Retinal pigment epithelial cell (primary cell): ENCODE measurements around the gene FBXL4.

ENCODE experiments used
- DNase-seq: peaks from one replicate; pipeline ENCODE4 v3.0.0-alpha.2; 2010; ENCODE audit warnings: low read depth
- H3K4me3 ChIP-seq: 2 replicates; pipeline ENCODE4 v1.5.1; 2011; ENCODE audit warnings: mild to moderate bottlenecking, low read length, control low read depth, moderate library complexity
- TF ChIP-seq, protein P1 (sequence below): conservative IDR thresholded peaks from 2 replicates; pipeline ENCODE4 v1.5.1; 2011; ENCODE audit warnings: low read depth, low read length, control low read depth, inconsistent platforms

Gene FBXL4

DNA sequence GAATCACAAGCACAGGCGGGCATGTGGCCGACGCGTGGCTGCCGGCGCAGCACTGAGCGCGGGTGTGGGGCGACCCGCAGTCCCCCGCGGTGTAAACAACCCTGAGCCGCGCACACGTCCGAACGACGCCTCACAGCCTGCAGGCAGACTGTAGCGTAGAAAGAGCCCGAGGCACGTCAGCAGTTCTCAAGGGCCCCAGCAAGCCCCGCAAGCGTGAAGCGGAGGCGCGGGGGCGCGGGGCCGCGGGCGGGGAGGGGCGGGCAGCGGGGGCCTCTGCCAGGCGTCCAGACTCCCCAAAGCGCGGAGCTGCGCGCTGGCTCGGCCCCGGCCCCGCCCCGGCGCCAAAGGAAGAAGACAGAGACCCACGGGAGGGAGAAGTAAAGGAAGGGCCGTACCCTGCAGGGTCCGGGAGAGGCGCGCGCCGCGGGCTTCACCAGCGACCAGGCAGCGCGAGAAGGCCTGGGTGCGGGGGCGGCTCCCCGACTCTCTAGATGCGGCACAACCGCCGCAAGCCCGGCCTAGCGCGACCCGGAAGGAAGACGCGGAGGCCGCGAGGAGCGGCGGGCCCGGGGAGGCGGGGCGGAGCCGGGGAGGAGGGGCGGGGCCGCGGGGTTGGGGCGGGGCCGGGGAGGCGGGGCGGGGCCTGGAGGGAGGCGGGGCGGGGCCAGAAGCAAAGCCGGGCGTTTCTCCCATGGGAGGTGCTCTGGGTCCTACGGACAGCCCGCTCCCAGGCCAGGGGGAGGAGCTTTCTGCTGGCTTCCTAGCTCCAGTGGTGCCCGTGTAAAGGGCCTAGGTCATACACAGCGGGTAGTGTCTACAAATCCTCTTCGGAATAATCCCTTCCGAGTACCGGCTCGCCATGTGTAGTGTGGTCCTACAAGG, at the start of gene FBXL4:
Gene FBXL4 (minus strand): TSS at position 536 of the 882 bp plus-strand sequence. CDS start 20,958 bp downstream, outside the sequence.
- TF ChIP-seq, protein P1, sequence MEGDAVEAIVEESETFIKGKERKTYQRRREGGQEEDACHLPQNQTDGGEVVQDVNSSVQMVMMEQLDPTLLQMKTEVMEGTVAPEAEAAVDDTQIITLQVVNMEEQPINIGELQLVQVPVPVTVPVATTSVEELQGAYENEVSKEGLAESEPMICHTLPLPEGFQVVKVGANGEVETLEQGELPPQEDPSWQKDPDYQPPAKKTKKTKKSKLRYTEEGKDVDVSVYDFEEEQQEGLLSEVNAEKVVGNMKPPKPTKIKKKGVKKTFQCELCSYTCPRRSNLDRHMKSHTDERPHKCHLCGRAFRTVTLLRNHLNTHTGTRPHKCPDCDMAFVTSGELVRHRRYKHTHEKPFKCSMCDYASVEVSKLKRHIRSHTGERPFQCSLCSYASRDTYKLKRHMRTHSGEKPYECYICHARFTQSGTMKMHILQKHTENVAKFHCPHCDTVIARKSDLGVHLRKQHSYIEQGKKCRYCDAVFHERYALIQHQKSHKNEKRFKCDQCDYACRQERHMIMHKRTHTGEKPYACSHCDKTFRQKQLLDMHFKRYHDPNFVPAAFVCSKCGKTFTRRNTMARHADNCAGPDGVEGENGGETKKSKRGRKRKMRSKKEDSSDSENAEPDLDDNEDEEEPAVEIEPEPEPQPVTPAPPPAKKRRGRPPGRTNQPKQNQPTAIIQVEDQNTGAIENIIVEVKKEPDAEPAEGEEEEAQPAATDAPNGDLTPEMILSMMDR = no peak
- peak within 1 kb of the TSS; percentile 67 for H3K4me3 ChIP-seq
- DNase-seq = no peak

DNA sequence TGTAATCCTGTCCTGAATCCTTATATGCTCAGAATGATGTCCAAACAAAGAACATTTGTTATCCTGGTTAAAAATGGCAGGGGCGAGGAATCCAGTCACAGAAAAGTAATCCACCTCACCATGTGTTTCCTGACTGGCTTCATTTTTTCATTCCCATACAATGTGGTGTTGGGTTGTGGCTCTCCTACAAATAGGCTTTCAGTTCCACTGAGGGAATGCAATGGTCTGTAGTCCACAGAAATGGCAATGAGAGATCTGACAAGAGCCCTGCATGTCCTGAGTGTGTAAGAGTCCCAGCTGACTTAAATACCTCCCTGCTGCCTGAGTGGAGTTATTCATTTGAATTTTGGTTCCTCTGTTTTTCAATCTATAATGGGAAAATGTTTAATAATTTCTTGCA, 47.4 kb upstream of the FBXL4 start:
- no peak overlapping the region for H3K4me3 ChIP-seq
- TF ChIP-seq, protein P1 = no peak
- DNase-seq = no peak

DNA sequence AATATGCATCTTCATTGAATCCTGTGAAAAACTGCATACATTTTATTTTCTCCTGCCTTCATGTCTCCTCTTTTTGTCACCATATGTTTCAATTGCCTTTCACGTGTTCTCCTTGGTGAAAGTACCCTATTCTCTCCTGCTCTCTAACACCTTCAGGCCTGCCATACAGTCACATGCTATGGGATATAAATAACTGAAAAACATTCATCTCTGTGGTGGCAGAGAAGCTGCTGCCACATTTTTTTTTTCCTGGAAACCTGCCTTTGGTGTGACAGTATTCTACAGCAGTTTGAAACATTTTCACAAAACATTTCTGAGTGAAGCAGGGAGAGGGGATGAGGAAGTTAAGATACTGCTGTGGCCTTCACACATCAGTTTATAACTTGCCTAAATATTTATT, 44.8 kb upstream of the FBXL4 start:
- H3K4me3 ChIP-seq = no peak overlapping the region

DNA sequence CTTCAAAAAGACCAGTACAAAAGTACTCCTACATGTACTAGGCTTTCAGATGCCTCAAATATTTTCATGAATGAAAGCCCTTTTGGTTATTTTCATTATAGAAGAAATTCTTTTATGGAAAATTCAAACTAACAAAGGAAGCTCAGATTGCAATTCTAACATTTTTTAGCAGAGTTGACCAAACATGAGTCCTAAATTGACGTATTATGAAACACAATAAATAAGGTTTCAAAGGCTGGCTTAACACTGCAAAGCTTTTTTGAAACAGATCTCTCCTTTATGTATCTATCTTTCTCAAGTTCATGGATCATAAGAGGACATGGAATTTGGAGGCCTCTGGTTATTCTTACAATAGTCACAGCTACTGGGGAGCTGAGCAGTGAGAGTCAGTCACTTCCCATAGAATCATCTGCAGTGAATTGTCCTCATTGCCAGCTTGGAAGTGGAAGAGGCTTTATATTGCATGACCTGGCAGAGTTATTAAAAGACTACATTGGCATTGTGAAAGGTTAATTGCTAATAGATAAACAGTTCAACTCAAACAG, 38.4 kb upstream of the FBXL4 start:
- H3K4me3 ChIP-seq = no peak overlapping the region
- DNase-seq = no peak
- TF ChIP-seq, protein P1 = no peak

More for the DNA sequence above, 44.8 kb upstream of the FBXL4 start:
- TF ChIP-seq, protein P1 = no peak
- no peak for DNase-seq

DNA sequence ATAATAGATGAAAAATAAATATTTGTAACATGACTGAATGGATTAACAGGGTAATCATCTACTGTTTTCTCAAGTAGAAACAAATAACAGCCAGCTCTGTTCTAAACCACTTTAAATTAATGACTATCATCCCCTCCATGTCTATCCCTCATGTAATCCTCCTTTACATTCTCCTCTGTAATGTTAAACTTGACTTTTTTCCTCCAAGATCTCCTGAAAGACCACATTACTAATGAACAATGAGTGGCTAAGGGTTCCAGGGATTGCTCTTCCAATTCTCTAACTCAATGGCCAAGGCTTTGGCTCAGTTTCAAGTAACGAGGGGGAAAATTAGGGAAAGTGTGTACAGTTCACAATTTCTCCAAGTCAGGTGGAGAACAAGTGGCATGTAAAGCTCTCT, 37.6 kb upstream of the FBXL4 start:
- H3K4me3 ChIP-seq = no peak overlapping the region
- no peak for DNase-seq
- TF ChIP-seq, protein P1 = no peak

DNA sequence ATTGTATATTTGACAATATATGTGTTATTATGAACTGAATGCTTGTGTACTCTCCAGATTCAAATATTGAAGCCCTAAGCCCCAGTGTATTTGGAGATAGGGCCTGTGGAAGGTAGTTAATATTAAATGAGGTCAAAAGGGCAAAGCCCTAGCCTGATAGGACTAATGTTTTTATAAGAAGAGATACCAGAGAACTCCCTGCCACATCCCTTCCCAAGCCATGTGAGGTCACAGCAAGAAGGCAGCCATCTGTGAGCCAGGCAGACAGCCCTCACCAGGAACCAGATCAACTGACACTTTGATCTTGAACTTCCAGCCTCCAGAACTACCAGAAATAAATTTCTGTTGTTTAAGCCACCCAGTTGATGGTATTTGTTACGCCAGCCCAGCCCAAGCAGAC, 36.4 kb upstream of the FBXL4 start:
- DNase-seq = no peak
- TF ChIP-seq, protein P1 = no peak
- H3K4me3 ChIP-seq = no peak overlapping the region

DNA sequence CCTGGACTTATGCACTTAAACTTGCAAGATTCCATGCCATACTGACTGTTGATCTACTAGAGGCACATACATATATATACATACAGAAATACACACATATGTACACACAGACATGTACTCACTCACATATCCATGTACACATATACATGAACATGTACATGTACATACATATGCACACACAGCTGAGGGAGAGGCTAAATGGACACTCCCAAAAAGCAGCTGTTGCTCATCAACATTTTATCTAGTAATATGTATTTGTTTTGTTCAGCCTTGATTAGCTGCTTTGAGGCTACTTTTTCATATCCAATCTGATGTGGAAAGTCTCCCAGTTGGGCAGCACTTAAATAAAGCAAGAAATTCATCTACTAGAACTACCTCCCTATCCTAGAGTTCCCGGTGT, 33.7 kb upstream of the FBXL4 start:
- DNase-seq = no peak

More for the DNA sequence above, 33.7 kb upstream of the FBXL4 start:
- H3K4me3 ChIP-seq = no peak overlapping the region
- TF ChIP-seq, protein P1 = no peak
